ENCODE data around the gene PLCL1. TPM values are rescaled to one million over a fixed set of nuclear protein-coding genes. Genes with fewer than 3 reads are reported as not detected.
A peak's percentile ranks its signal among the peaks of the same experiment; 100 is the strongest.

The PLCL1 gene
- total RNA-seq, 1 donor from 2014 or later: 78.6 TPM

- intact Hi-C loops (cut with micrococcal nuclease): no loop called here
- Histone ChIP-seq H3K4me1 (peaks cover 77% of the 10 kb centered on the region), H3K9me3 (replicated peaks) (no peaks in the 10 kb centered on the region), H3K27me3 (ENCODE audit: low read depth) (no peaks in the 10 kb centered on the region), H3K36me3 (no peaks in the 10 kb centered on the region), H3K27ac (replicated peaks) (peak overlapping the region; percentile 23), H3K4me3 (no peak overlapping the region)
- no peak for DNase-seq
- TF ChIP-seq, protein P1, sequence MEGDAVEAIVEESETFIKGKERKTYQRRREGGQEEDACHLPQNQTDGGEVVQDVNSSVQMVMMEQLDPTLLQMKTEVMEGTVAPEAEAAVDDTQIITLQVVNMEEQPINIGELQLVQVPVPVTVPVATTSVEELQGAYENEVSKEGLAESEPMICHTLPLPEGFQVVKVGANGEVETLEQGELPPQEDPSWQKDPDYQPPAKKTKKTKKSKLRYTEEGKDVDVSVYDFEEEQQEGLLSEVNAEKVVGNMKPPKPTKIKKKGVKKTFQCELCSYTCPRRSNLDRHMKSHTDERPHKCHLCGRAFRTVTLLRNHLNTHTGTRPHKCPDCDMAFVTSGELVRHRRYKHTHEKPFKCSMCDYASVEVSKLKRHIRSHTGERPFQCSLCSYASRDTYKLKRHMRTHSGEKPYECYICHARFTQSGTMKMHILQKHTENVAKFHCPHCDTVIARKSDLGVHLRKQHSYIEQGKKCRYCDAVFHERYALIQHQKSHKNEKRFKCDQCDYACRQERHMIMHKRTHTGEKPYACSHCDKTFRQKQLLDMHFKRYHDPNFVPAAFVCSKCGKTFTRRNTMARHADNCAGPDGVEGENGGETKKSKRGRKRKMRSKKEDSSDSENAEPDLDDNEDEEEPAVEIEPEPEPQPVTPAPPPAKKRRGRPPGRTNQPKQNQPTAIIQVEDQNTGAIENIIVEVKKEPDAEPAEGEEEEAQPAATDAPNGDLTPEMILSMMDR (IDR thresholded peaks at IDR 0.05; ENCODE audit: borderline replicate concordance): no peak
These were observed 120.8 kb downstream of the PLCL1 start for GRCh38 chr2:197925204-197925603.

GRCh38 chr2:197925976-197926375, 121.6 kb downstream of the PLCL1 start:
- Histone ChIP-seq H3K4me3 (no peak overlapping the region), H3K36me3 (no peaks in the 10 kb centered on the region), H3K4me1 (peaks cover 73% of the 10 kb centered on the region), H3K27me3 (ENCODE audit: low read depth) (no peaks in the 10 kb centered on the region), H3K9me3 (replicated peaks) (no peaks in the 10 kb centered on the region), H3K27ac (replicated peaks) (no peak overlapping the region)
- no peak for DNase-seq
- intact Hi-C loops (cut with micrococcal nuclease): no loop called here
- TF ChIP-seq, protein P1 (IDR thresholded peaks at IDR 0.05; ENCODE audit: borderline replicate concordance): no peak

- Histone ChIP-seq H3K9me3 (replicated peaks) (no peaks in the 10 kb centered on the region), H3K4me1 (peaks cover 66% of the 10 kb centered on the region), H3K27me3 (ENCODE audit: low read depth) (no peaks in the 10 kb centered on the region), H3K27ac (replicated peaks) (no peak overlapping the region), H3K36me3 (no peaks in the 10 kb centered on the region), H3K4me3 (no peak overlapping the region)
- TF ChIP-seq, protein P1 (IDR thresholded peaks at IDR 0.05; ENCODE audit: borderline replicate concordance): no peak
- no peak for DNase-seq
- intact Hi-C loops (cut with micrococcal nuclease): no loop called here
These were observed 122.3 kb downstream of the PLCL1 start for GRCh38 chr2:197926673-197927072.

DNA sequence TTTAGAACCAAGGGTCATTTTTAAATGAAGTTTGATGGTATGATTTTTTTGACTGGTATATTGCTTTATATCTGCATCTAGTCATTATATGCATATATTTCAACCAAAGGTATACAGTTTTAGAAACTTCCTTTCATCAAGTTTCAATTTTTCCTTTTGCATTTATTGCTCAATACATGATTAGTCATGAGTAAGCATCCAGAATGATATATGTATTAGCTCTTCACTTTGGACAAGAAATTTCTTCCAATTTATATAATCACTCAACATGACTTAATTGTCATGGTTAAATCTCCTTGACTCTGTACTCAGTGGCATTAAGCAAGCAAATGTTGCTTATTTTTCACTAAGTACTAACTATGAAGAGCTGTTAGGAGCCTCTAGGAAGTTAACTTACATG, 123.6 kb downstream of the PLCL1 start:
- no peak for DNase-seq

GRCh38 chr2:197929008-197929885, 124.9 kb downstream of the PLCL1 start:
- no peak for DNase-seq

More for the DNA sequence above, 123.6 kb downstream of the PLCL1 start:
- Histone ChIP-seq H3K36me3 (no peaks in the 10 kb centered on the region), H3K27ac (replicated peaks) (no peak overlapping the region), H3K27me3 (ENCODE audit: low read depth) (no peaks in the 10 kb centered on the region), H3K4me3 (no peak overlapping the region), H3K4me1 (peaks cover 65% of the 10 kb centered on the region), H3K9me3 (replicated peaks) (no peaks in the 10 kb centered on the region)
- TF ChIP-seq, protein P1 (IDR thresholded peaks at IDR 0.05; ENCODE audit: borderline replicate concordance): no peak
- intact Hi-C loops (cut with micrococcal nuclease): no loop called here

More at GRCh38 chr2:197929008-197929885, 124.9 kb downstream of the PLCL1 start:
- TF ChIP-seq, protein P1 (IDR thresholded peaks at IDR 0.05; ENCODE audit: borderline replicate concordance): no peak
- Histone ChIP-seq H3K27me3 (ENCODE audit: low read depth) (no peaks in the 10 kb centered on the region), H3K4me1 (peaks cover 74% of the 10 kb centered on the region), H3K4me3 (no peak overlapping the region), H3K9me3 (replicated peaks) (no peaks in the 10 kb centered on the region), H3K36me3 (no peaks in the 10 kb centered on the region), H3K27ac (replicated peaks) (no peak overlapping the region)
- intact Hi-C loops (cut with micrococcal nuclease): no loop called here

All from left ventricle myocardium inferior (tissue), 1 donor.